WTC11 (cell line): ENCODE data around the gene RCOR3. TPM values are rescaled to one million over a fixed set of nuclear protein-coding genes. Genes with fewer than 3 reads are reported as not detected.

Experiments used
- ATAC-seq: fragments of 200-7000 bp; cut with Tn5 transposase; 2 replicates; pipeline ENCODE4 v1.10.0; 2021; ENCODE audit warnings: mild to moderate bottlenecking, moderate library complexity
- CTCF ChIA-PET: fragments of 300-600 bp; sonication (Branson Sonifier 250); formaldehyde crosslinking; loops from one replicate; lab custom pipeline; 2021; ENCODE audit warnings: antibody characterized with exemption; lab: Charles Lee
- POLR2A ChIA-PET: fragments of 350-600 bp; sonication (Branson Sonifier 250); formaldehyde crosslinking; loops from one replicate; lab custom pipeline; 2021; ENCODE audit warnings: antibody characterized with exemption; lab: Charles Lee
- DNase-seq: peaks from one replicate; pipeline ENCODE4 v3.0.0; 2021; ENCODE audit warnings: low spot score
- H3K27ac Mint-ChIP-seq: 2 replicates; pipeline ENCODE4 v1.8.0; 2021; ENCODE audit warnings: mixed read lengths
- H3K27me3 Mint-ChIP-seq: 2 replicates; pipeline ENCODE4 v1.8.0; 2021; ENCODE audit warnings: low read depth, mild to moderate bottlenecking, moderate library complexity, mixed read lengths
- H3K36me3 Mint-ChIP-seq: 2 replicates; pipeline ENCODE4 v1.8.0; 2021; ENCODE audit warnings: mixed read lengths
- H3K4me1 Mint-ChIP-seq: 2 replicates; pipeline ENCODE4 v1.8.0; 2022; ENCODE audit warnings: mixed read lengths
- H3K4me3 Mint-ChIP-seq: 2 replicates; pipeline ENCODE4 v1.8.0; 2021; ENCODE audit warnings: mild to moderate bottlenecking, moderate library complexity, mixed read lengths
- H3K9me3 Mint-ChIP-seq: 2 replicates; pipeline ENCODE4 v1.8.0; 2021; ENCODE audit warnings: mixed read lengths
- ARID4B ChIP-seq: sonication (generic); formaldehyde crosslinking; IDR thresholded peaks from 2 replicates; pipeline ENCODE4 v1.8.0; 2023; ENCODE audit warnings: missing genetic modification reagents, mild to moderate bottlenecking, borderline replicate concordance
- CREM ChIP-seq: sonication (generic); formaldehyde crosslinking; IDR thresholded peaks from 2 replicates; pipeline ENCODE4 v1.8.1; 2022; ENCODE audit warnings: mild to moderate bottlenecking, missing genetic modification reagents, moderate library complexity
- E2F4 ChIP-seq: sonication (generic); formaldehyde crosslinking; IDR thresholded peaks from 2 replicates; pipeline ENCODE4 v1.8.1; 2022; ENCODE audit warnings: low read depth, mild to moderate bottlenecking, moderate library complexity, missing genetic modification reagents, borderline replicate concordance
- E2F5 ChIP-seq: sonication (generic); formaldehyde crosslinking; IDR thresholded peaks from 2 replicates; pipeline ENCODE4 v1.8.1; 2022; ENCODE audit warnings: mild to moderate bottlenecking, moderate library complexity, missing genetic modification reagents
- ERG ChIP-seq: fragments of 250-450 bp; sonication (Bioruptor Pico); IDR thresholded peaks from 2 replicates; pipeline ENCODE4 v1.8.0; 2021; ENCODE audit warnings: mild to moderate bottlenecking
- FOXK1 ChIP-seq: sonication (generic); formaldehyde crosslinking; IDR thresholded peaks from 2 replicates; pipeline ENCODE4 v1.8.0; 2022; ENCODE audit warnings: mild to moderate bottlenecking, moderate library complexity, missing genetic modification reagents
- FOXP4 ChIP-seq: sonication (generic); formaldehyde crosslinking; IDR thresholded peaks from 2 replicates; pipeline ENCODE4 v1.8.0; 2022; ENCODE audit warnings: mild to moderate bottlenecking, missing genetic modification reagents
- GTF2I ChIP-seq: fragments of 250-450 bp; sonication (Bioruptor Pico); conservative IDR thresholded peaks from 2 replicates; pipeline ENCODE4 v1.4.0; 2021; ENCODE audit warnings: mild to moderate bottlenecking
- JUN ChIP-seq: sonication (generic); formaldehyde crosslinking; IDR thresholded peaks from 2 replicates; pipeline ENCODE4 v1.8.0; 2023; ENCODE audit warnings: mild to moderate bottlenecking, missing genetic modification reagents
- MXD4 ChIP-seq: fragments of 250-450 bp; sonication (Bioruptor Pico); IDR thresholded peaks from 2 replicates; pipeline ENCODE4 v1.8.0; 2021; ENCODE audit warnings: mild to moderate bottlenecking, moderate library complexity, borderline replicate concordance
- NR2C2 ChIP-seq: sonication (generic); formaldehyde crosslinking; IDR thresholded peaks from 2 replicates; pipeline ENCODE4 v1.8.0; 2022; ENCODE audit warnings: mild to moderate bottlenecking, missing genetic modification reagents
- PRDM15 ChIP-seq: sonication (generic); formaldehyde crosslinking; IDR thresholded peaks from 2 replicates; pipeline ENCODE4 v1.8.0; 2022; ENCODE audit warnings: missing genetic modification reagents
- SMAD3 ChIP-seq: sonication (generic); formaldehyde crosslinking; IDR thresholded peaks from 2 replicates; pipeline ENCODE4 v1.8.0; 2022; ENCODE audit warnings: missing genetic modification reagents, mild to moderate bottlenecking, borderline replicate concordance
- SMAD4 ChIP-seq: sonication (generic); formaldehyde crosslinking; IDR thresholded peaks from 2 replicates; pipeline ENCODE4 v1.8.0; 2022; ENCODE audit warnings: mild to moderate bottlenecking, missing genetic modification reagents
- TP53 ChIP-seq: sonication (generic); formaldehyde crosslinking; IDR thresholded peaks from 2 replicates; pipeline ENCODE4 v1.8.1; 2023; ENCODE audit warnings: mild to moderate bottlenecking, missing genetic modification reagents
- ZNF263 ChIP-seq: sonication (generic); formaldehyde crosslinking; IDR thresholded peaks from 2 replicates; pipeline ENCODE4 v1.8.1; 2022; ENCODE audit warnings: low read depth, mild to moderate bottlenecking, moderate library complexity, missing genetic modification reagents
- ZNF396 ChIP-seq: fragments of 250-450 bp; sonication (Bioruptor Pico); IDR thresholded peaks from 2 replicates; pipeline ENCODE4 v1.8.0; 2021; ENCODE audit warnings: mild to moderate bottlenecking, moderate library complexity, borderline replicate concordance
- ZNF512 ChIP-seq: sonication (generic); formaldehyde crosslinking; IDR thresholded peaks from 2 replicates; pipeline ENCODE4 v1.8.1; 2022; ENCODE audit warnings: missing genetic modification reagents, borderline replicate concordance
- total RNA-seq: library from RNA; stranded (reverse); gene quantifications from 3 replicates; pipeline ENCODE4 v1.2.3, GENCODE V29; 2021

RCOR3 gene
- total RNA-seq, 1 experiment from 2014 or later = 35.9 TPM

- no peak for TF ChIP-seq PRDM15 (CRISPR knock-in tag)
- no peak for TF ChIP-seq NR2C2
- TF ChIP-seq ZNF512 (CRISPR knock-in tag) = no peak
- TF ChIP-seq MXD4 (CRISPR knock-in tag) = no peak
- TF ChIP-seq CREM (CRISPR knock-in tag) = no peak
- TF ChIP-seq, all 79 proteins: peak for 0
These were observed 26.0 kb downstream of the RCOR3 start (continued) for GRCh38 chr1:211285196-211285595.

GRCh38 chr1:211287218-211287617, 28.1 kb downstream of the RCOR3 start:
- Mint-ChIP-seq H3K4me1 (no peaks in the 10 kb centered on the region), H3K27me3 (no peaks in the 10 kb centered on the region), H3K36me3 (peaks cover 54% of the 10 kb centered on the region), H3K4me3 (no peak overlapping the region), H3K27ac (no peak overlapping the region), H3K9me3 (no peaks in the 10 kb centered on the region)
- DNase-seq = no peak
- no peak for ATAC-seq
- POLR2A ChIA-PET = interaction anchor here (0.6 kb wide), 1 partner anchor 1541 kb away, joined by 3 read pairs; no protein-coding TSS in a partner anchor
- CTCF ChIA-PET = no interaction called here
- TF ChIP-seq E2F5 (CRISPR knock-in tag) = no peak
- TF ChIP-seq GTF2I (CRISPR knock-in tag) = no peak
- TF ChIP-seq ERG (CRISPR knock-in tag) = no peak
- no peak for TF ChIP-seq ZNF263 (CRISPR knock-in tag)
- TF ChIP-seq ARID4B = no peak
- no peak for TF ChIP-seq FOXP4
- TF ChIP-seq FOXK1 = no peak
- TF ChIP-seq JUN (CRISPR knock-in tag) = no peak
- no peak for TF ChIP-seq TP53 (CRISPR knock-in tag)
- TF ChIP-seq E2F4 (CRISPR knock-in tag) = no peak
- TF ChIP-seq ZNF512 (CRISPR knock-in tag) = no peak
- TF ChIP-seq SMAD3 (CRISPR knock-in tag) = no peak
- no peak for TF ChIP-seq SMAD4
- no peak for TF ChIP-seq ZNF396
